Measurements from ENCODE around the gene ARHGAP24.

ARHGAP24 gene

GRCh38 chr4:85792376-85793232, 317.7 kb downstream of the ARHGAP24 start:
- Histone ChIP-seq H3K4me1 (ENCODE audit: control insufficient read depth in 1 of 2, insufficient read depth in 2 of 2, low read length in 2 of 2) (no peaks in the 10 kb centered on the region), H3K9ac (ENCODE audit: low read depth in 1 of 2, low read length in 2 of 2) (no peak overlapping the region), H3K36me3 (ENCODE audit: control insufficient read depth in 1 of 2, insufficient read depth in 2 of 2, low read length in 2 of 2) (no peaks in the 10 kb centered on the region), H3K27ac (ENCODE audit: low read depth, low read length) (no peak overlapping the region), H3K9me3 (ENCODE audit: control insufficient read depth in 1 of 2, low read length in 2 of 2) (no peaks in the 10 kb centered on the region), H3K27me3 (ENCODE audit: control insufficient read depth in 1 of 2, insufficient read depth in 2 of 2, low read length in 2 of 2) (no peaks in the 10 kb centered on the region), H3K4me3 (ENCODE audit: low read depth in 1 of 2, low read length in 2 of 2) (no peak overlapping the region)

GRCh38 chr4:85793233-85793585, 318.3 kb downstream of the ARHGAP24 start:
- no peaks in the 10 kb centered on the region for H3K4me1 ChIP-seq (ENCODE audit: control insufficient read depth in 1 of 2, insufficient read depth in 2 of 2, low read length in 2 of 2)
- no peaks in the 10 kb centered on the region for H3K36me3 ChIP-seq (ENCODE audit: control insufficient read depth in 1 of 2, insufficient read depth in 2 of 2, low read length in 2 of 2)
- no peak overlapping the region for H3K4me3 ChIP-seq (ENCODE audit: low read depth in 1 of 2, low read length in 2 of 2)
- no peak overlapping the region for H3K9ac ChIP-seq (ENCODE audit: low read depth in 1 of 2, low read length in 2 of 2)
- no peaks in the 10 kb centered on the region for H3K27me3 ChIP-seq (ENCODE audit: control insufficient read depth in 1 of 2, insufficient read depth in 2 of 2, low read length in 2 of 2)
- no peak overlapping the region for H3K27ac ChIP-seq (ENCODE audit: low read depth, low read length)
- H3K9me3 ChIP-seq (ENCODE audit: control insufficient read depth in 1 of 2, low read length in 2 of 2) = no peaks in the 10 kb centered on the region

- H3K27ac ChIP-seq (ENCODE audit: low read depth, low read length) = no peak overlapping the region
- H3K9me3 ChIP-seq (ENCODE audit: control insufficient read depth in 1 of 2, low read length in 2 of 2) = no peaks in the 10 kb centered on the region
- H3K36me3 ChIP-seq (ENCODE audit: control insufficient read depth in 1 of 2, insufficient read depth in 2 of 2, low read length in 2 of 2) = no peaks in the 10 kb centered on the region
- H3K9ac ChIP-seq (ENCODE audit: low read depth in 1 of 2, low read length in 2 of 2) = no peak overlapping the region
- no peaks in the 10 kb centered on the region for H3K4me1 ChIP-seq (ENCODE audit: control insufficient read depth in 1 of 2, insufficient read depth in 2 of 2, low read length in 2 of 2)
- H3K27me3 ChIP-seq (ENCODE audit: control insufficient read depth in 1 of 2, insufficient read depth in 2 of 2, low read length in 2 of 2) = no peaks in the 10 kb centered on the region
- H3K4me3 ChIP-seq (ENCODE audit: low read depth in 1 of 2, low read length in 2 of 2) = no peak overlapping the region
Measured at GRCh38 chr4:85798012-85798770, 323.2 kb downstream of the ARHGAP24 start.

GRCh38 chr4:85803856-85804255, 328.9 kb downstream of the ARHGAP24 start:
- no peaks in the 10 kb centered on the region for H3K4me1 ChIP-seq (ENCODE audit: control insufficient read depth in 1 of 2, insufficient read depth in 2 of 2, low read length in 2 of 2)
- no peak overlapping the region for H3K4me3 ChIP-seq (ENCODE audit: low read depth in 1 of 2, low read length in 2 of 2)
- H3K9me3 ChIP-seq (ENCODE audit: control insufficient read depth in 1 of 2, low read length in 2 of 2) = no peaks in the 10 kb centered on the region
- H3K36me3 ChIP-seq (ENCODE audit: control insufficient read depth in 1 of 2, insufficient read depth in 2 of 2, low read length in 2 of 2) = no peaks in the 10 kb centered on the region
- no peak overlapping the region for H3K9ac ChIP-seq (ENCODE audit: low read depth in 1 of 2, low read length in 2 of 2)
- H3K27me3 ChIP-seq (ENCODE audit: control insufficient read depth in 1 of 2, insufficient read depth in 2 of 2, low read length in 2 of 2) = no peaks in the 10 kb centered on the region
- H3K27ac ChIP-seq (ENCODE audit: low read depth, low read length) = no peak overlapping the region

- Histone ChIP-seq H3K27ac (ENCODE audit: low read depth, low read length) (no peak overlapping the region), H3K36me3 (ENCODE audit: control insufficient read depth in 1 of 2, insufficient read depth in 2 of 2, low read length in 2 of 2) (no peaks in the 10 kb centered on the region), H3K9ac (ENCODE audit: low read depth in 1 of 2, low read length in 2 of 2) (no peak overlapping the region), H3K9me3 (ENCODE audit: control insufficient read depth in 1 of 2, low read length in 2 of 2) (no peaks in the 10 kb centered on the region), H3K4me3 (ENCODE audit: low read depth in 1 of 2, low read length in 2 of 2) (no peak overlapping the region), H3K27me3 (ENCODE audit: control insufficient read depth in 1 of 2, insufficient read depth in 2 of 2, low read length in 2 of 2) (no peaks in the 10 kb centered on the region), H3K4me1 (ENCODE audit: control insufficient read depth in 1 of 2, insufficient read depth in 2 of 2, low read length in 2 of 2) (peaks cover 0 to 9% of the 10 kb centered on the region in 2 donors)
Measured at GRCh38 chr4:85805891-85806290, 330.9 kb downstream of the ARHGAP24 start.

GRCh38 chr4:85806334-85806733, 331.4 kb downstream of the ARHGAP24 start:
- Histone ChIP-seq H3K4me1 (ENCODE audit: control insufficient read depth in 1 of 2, insufficient read depth in 2 of 2, low read length in 2 of 2) (peaks cover 0 to 9% of the 10 kb centered on the region in 2 donors), H3K36me3 (ENCODE audit: control insufficient read depth in 1 of 2, insufficient read depth in 2 of 2, low read length in 2 of 2) (no peaks in the 10 kb centered on the region), H3K27me3 (ENCODE audit: control insufficient read depth in 1 of 2, insufficient read depth in 2 of 2, low read length in 2 of 2) (no peaks in the 10 kb centered on the region), H3K9ac (ENCODE audit: low read depth in 1 of 2, low read length in 2 of 2) (no peak overlapping the region), H3K27ac (ENCODE audit: low read depth, low read length) (no peak overlapping the region), H3K4me3 (ENCODE audit: low read depth in 1 of 2, low read length in 2 of 2) (no peak overlapping the region), H3K9me3 (ENCODE audit: control insufficient read depth in 1 of 2, low read length in 2 of 2) (no peaks in the 10 kb centered on the region)

GRCh38 chr4:85807247-85807950, 332.4 kb downstream of the ARHGAP24 start:
- Histone ChIP-seq H3K36me3 (ENCODE audit: control insufficient read depth in 1 of 2, insufficient read depth in 2 of 2, low read length in 2 of 2) (no peaks in the 10 kb centered on the region), H3K4me1 (ENCODE audit: control insufficient read depth in 1 of 2, insufficient read depth in 2 of 2, low read length in 2 of 2) (peaks cover 0 to 9% of the 10 kb centered on the region in 2 donors), H3K4me3 (ENCODE audit: low read depth in 1 of 2, low read length in 2 of 2) (no peak overlapping the region), H3K27me3 (ENCODE audit: control insufficient read depth in 1 of 2, insufficient read depth in 2 of 2, low read length in 2 of 2) (no peaks in the 10 kb centered on the region), H3K9ac (ENCODE audit: low read depth in 1 of 2, low read length in 2 of 2) (no peak overlapping the region), H3K27ac (ENCODE audit: low read depth, low read length) (no peak overlapping the region), H3K9me3 (ENCODE audit: control insufficient read depth in 1 of 2, low read length in 2 of 2) (no peaks in the 10 kb centered on the region)

GRCh38 chr4:85808104-85808503, 333.2 kb downstream of the ARHGAP24 start:
- H3K27ac ChIP-seq (ENCODE audit: low read depth, low read length) = no peak overlapping the region
- H3K9me3 ChIP-seq (ENCODE audit: control insufficient read depth in 1 of 2, low read length in 2 of 2) = no peaks in the 10 kb centered on the region
- no peak overlapping the region for H3K4me3 ChIP-seq (ENCODE audit: low read depth in 1 of 2, low read length in 2 of 2)
- no peak overlapping the region for H3K9ac ChIP-seq (ENCODE audit: low read depth in 1 of 2, low read length in 2 of 2)
- H3K36me3 ChIP-seq (ENCODE audit: control insufficient read depth in 1 of 2, insufficient read depth in 2 of 2, low read length in 2 of 2) = no peaks in the 10 kb centered on the region
- H3K4me1 ChIP-seq (ENCODE audit: control insufficient read depth in 1 of 2, insufficient read depth in 2 of 2, low read length in 2 of 2) = peaks cover 0 to 9% of the 10 kb centered on the region in 2 donors
- H3K27me3 ChIP-seq (ENCODE audit: control insufficient read depth in 1 of 2, insufficient read depth in 2 of 2, low read length in 2 of 2) = no peaks in the 10 kb centered on the region

- Histone ChIP-seq H3K27ac (ENCODE audit: low read depth, low read length) (no peak overlapping the region), H3K36me3 (ENCODE audit: control insufficient read depth in 1 of 2, insufficient read depth in 2 of 2, low read length in 2 of 2) (no peaks in the 10 kb centered on the region), H3K4me1 (ENCODE audit: control insufficient read depth in 1 of 2, insufficient read depth in 2 of 2, low read length in 2 of 2) (peaks cover 0 to 9% of the 10 kb centered on the region in 2 donors), H3K4me3 (ENCODE audit: low read depth in 1 of 2, low read length in 2 of 2) (no peak overlapping the region), H3K27me3 (ENCODE audit: control insufficient read depth in 1 of 2, insufficient read depth in 2 of 2, low read length in 2 of 2) (no peaks in the 10 kb centered on the region), H3K9ac (ENCODE audit: low read depth in 1 of 2, low read length in 2 of 2) (no peak overlapping the region), H3K9me3 (ENCODE audit: control insufficient read depth in 1 of 2, low read length in 2 of 2) (no peaks in the 10 kb centered on the region)
Measured at GRCh38 chr4:85808864-85809263, 333.9 kb downstream of the ARHGAP24 start.

- no peak overlapping the region for H3K27ac ChIP-seq (ENCODE audit: low read depth, low read length)
- no peaks in the 10 kb centered on the region for H3K27me3 ChIP-seq (ENCODE audit: control insufficient read depth in 1 of 2, insufficient read depth in 2 of 2, low read length in 2 of 2)
Measured at GRCh38 chr4:85812776-85813175, 337.8 kb downstream of the ARHGAP24 start.

More at GRCh38 chr4:85812776-85813175, 337.8 kb downstream of the ARHGAP24 start:
- H3K9me3 ChIP-seq (ENCODE audit: control insufficient read depth in 1 of 2, low read length in 2 of 2) = no peaks in the 10 kb centered on the region
- H3K36me3 ChIP-seq (ENCODE audit: control insufficient read depth in 1 of 2, insufficient read depth in 2 of 2, low read length in 2 of 2) = no peaks in the 10 kb centered on the region
- H3K9ac ChIP-seq (ENCODE audit: low read depth in 1 of 2, low read length in 2 of 2) = no peak overlapping the region
- no peak overlapping the region for H3K4me3 ChIP-seq (ENCODE audit: low read depth in 1 of 2, low read length in 2 of 2)
- peaks cover 0 to 9% of the 10 kb centered on the region in 2 donors for H3K4me1 ChIP-seq (ENCODE audit: control insufficient read depth in 1 of 2, insufficient read depth in 2 of 2, low read length in 2 of 2)

Data from duodenal mucosa (tissue), 2 donors.